Nephron progenitor cell (in vitro differentiated cells): ENCODE results near the gene TCF7L1.

Experiments used
- DNase-seq: peaks from one replicate; pipeline ENCODE4 v3.0.0; 2021
- H3K27ac Mint-ChIP-seq: 2 replicates; pipeline ENCODE4 v1.8.0; 2021; ENCODE audit warnings: mild to moderate bottlenecking, moderate library complexity, mixed read lengths
- H3K27me3 Mint-ChIP-seq: 2 replicates; pipeline ENCODE4 v1.8.0; 2021; ENCODE audit warnings: mild to moderate bottlenecking, low read depth, mixed read lengths; ENCODE audit not compliant: poor library complexity
- H3K36me3 Mint-ChIP-seq: 2 replicates; pipeline ENCODE4 v1.8.0; 2021; ENCODE audit warnings: low read depth, mixed read lengths
- H3K4me1 Mint-ChIP-seq: 2 replicates; pipeline ENCODE4 v1.8.0; 2021; ENCODE audit warnings: mixed read lengths
- H3K4me3 Mint-ChIP-seq: 2 replicates; pipeline ENCODE4 v1.8.0; 2021; ENCODE audit warnings: mild to moderate bottlenecking, moderate library complexity, mixed read lengths
- H3K9me3 Mint-ChIP-seq: 2 replicates; pipeline ENCODE4 v1.8.0; 2021; ENCODE audit warnings: mild to moderate bottlenecking, moderate library complexity, mixed read lengths
- CTCF ChIP-seq: fragments of 200-600 bp; sonication (generic); IDR thresholded peaks from 2 replicates; pipeline ENCODE4 v1.5.0; 2021; ENCODE audit warnings: antibody characterized with exemption

The TCF7L1 gene

GRCh38 chr2:85266146-85267041, 133.2 kb downstream of the TCF7L1 start:
- Mint-ChIP-seq H3K27ac (no peak overlapping the region), H3K4me1 (peaks cover 67% of the 10 kb centered on the region), H3K9me3 (no peaks in the 10 kb centered on the region), H3K4me3 (no peak overlapping the region), H3K27me3 (peaks cover 11% of the 10 kb centered on the region), H3K36me3 (peaks cover 53% of the 10 kb centered on the region)
- peak; percentile 65 for DNase-seq
- peak; percentile 69 for TF ChIP-seq CTCF

GRCh38 chr2:85269959-85270358, 136.8 kb downstream of the TCF7L1 start:
- H3K36me3 Mint-ChIP-seq, result peaks cover 27% of the 10 kb centered on the region
- peaks cover 69% of the 10 kb centered on the region for H3K4me1 Mint-ChIP-seq
- peaks cover 5% of the 10 kb centered on the region for H3K27me3 Mint-ChIP-seq
- TF ChIP-seq CTCF, result no peak
- H3K9me3 Mint-ChIP-seq, result no peaks in the 10 kb centered on the region
- no peak for DNase-seq
- no peak overlapping the region for H3K4me3 Mint-ChIP-seq
- H3K27ac Mint-ChIP-seq, result no peak overlapping the region

DNA sequence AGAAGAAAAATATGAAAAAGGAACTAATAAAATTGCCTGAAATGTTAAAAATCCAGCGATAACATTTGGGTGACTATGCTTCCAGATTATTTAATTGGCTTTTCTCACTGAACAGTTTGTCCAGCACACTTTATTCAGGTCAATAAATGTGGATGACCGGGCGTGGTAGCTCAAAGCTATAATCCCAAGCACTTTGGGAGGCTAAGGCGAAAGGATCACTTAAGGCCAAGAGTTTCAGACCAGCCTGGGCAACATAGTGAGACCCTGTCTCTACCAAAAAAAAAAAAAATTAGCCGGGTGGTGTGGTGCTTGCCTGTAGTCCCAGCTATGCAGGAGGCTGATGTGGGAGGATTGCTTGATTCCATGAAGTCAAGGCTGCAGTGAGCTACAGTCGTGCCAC, 139.2 kb downstream of the TCF7L1 start:
- H3K4me3 Mint-ChIP-seq, result no peak overlapping the region
- H3K4me1 Mint-ChIP-seq, result peaks cover 75% of the 10 kb centered on the region
- H3K27ac Mint-ChIP-seq, result no peak overlapping the region
- peaks cover 6% of the 10 kb centered on the region for H3K27me3 Mint-ChIP-seq
- peaks cover 26% of the 10 kb centered on the region for H3K36me3 Mint-ChIP-seq
- no peak for DNase-seq
- no peak for TF ChIP-seq CTCF
- no peaks in the 10 kb centered on the region for H3K9me3 Mint-ChIP-seq

DNA sequence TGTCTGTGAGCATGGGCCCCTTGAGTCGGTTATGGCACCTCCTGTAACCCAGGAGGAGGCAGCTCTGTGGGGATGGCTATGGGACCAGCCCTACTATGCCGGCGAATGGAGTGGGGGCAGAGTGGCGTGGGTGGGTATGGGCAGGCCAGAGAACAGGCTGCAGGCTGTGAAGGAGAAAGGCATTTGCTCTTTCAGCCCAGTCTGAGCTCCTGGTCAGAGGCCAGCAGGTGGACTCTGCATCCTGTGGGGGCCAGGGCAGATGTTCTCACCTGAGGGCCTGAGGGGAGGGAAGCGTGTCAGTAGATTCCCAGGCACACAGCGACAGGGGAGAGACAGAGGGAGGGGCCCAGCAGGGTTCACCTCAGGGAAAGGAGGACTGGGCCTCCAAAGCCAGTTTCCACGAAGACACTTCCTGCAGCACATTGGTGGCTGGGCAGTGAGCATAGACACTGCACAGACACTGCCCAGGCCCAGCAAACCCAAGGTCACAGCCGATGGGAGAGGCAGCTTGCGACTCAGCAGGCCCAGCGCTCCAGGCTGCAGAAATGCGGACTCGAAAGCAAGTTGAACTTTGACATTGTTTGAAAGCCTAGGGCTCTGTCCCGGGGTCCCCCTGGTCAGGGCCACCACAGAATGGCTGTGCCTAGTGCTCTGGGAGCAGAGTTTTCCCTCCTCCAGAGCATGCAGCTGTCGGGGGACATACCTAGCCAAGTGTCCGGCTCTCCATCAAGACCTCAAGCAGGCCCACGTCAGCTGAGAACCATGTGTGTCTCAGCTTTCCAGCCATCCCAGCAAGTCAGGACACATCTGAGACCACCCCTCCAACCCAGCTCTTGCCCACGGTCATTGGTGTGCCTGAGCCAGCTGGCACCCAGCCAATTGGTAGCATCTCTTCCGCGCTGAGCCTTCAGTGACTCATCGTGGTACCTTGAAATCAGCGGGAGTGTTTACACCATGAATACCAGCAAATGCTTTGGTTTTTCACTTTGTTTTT, 140.8 kb downstream of the TCF7L1 start:
- H3K36me3 Mint-ChIP-seq, result peaks cover 26% of the 10 kb centered on the region
- no peak for DNase-seq
- peaks cover 78% of the 10 kb centered on the region for H3K4me1 Mint-ChIP-seq
- no peak overlapping the region for H3K4me3 Mint-ChIP-seq
- no peaks in the 10 kb centered on the region for H3K9me3 Mint-ChIP-seq
- H3K27me3 Mint-ChIP-seq, result peaks cover 6% of the 10 kb centered on the region
- TF ChIP-seq CTCF, result no peak
- H3K27ac Mint-ChIP-seq, result peak overlapping the region; percentile 65

DNA sequence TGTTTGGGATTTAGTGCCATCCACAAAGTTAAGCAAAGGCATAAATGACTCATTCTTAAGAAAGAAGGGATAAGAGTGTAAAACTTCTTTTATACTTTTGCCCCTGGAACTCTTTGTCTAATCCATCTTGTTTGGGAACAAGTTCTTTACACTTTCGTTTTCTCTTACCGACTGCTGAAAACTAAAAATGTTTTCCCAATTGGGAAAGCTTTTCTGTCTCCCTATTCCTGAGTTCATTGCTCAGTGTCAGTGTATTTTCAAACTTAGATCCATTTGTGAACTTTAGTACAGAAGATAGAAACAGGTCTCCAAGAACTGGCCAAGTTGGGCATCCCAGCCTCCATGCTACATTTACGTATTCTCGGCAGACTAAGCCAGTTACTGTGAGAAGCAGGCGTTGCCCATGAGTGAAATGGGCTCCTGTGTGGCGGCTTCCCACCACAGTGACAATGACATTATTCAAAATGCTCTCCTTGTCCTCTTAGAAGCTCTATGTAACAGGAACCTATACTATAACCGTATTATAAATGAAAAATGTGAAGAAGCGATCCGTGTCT, 142.9 kb downstream of the TCF7L1 start:
- H3K9me3 Mint-ChIP-seq, result no peaks in the 10 kb centered on the region
- TF ChIP-seq CTCF, result no peak
- no peak for DNase-seq
- H3K4me1 Mint-ChIP-seq, result peaks cover 82% of the 10 kb centered on the region
- peak overlapping the region; percentile 88 for H3K27ac Mint-ChIP-seq
- peaks cover 14% of the 10 kb centered on the region for H3K36me3 Mint-ChIP-seq
- H3K27me3 Mint-ChIP-seq, result peaks cover 9% of the 10 kb centered on the region
- no peak overlapping the region for H3K4me3 Mint-ChIP-seq
